Measurements from ENCODE around the gene BANK1. TPM values are rescaled to one million over a fixed set of nuclear protein-coding genes. Genes with fewer than 3 reads are reported as not detected.

The BANK1 gene
- total RNA-seq, 1 experiment from 2014 or later: 1.1 TPM

GRCh38 chr4:101972791-101973190 is 182.3 kb downstream of the BANK1 start:
- Histone ChIP-seq H2BK120ac (ENCODE audit: low read depth, low read length, poor library complexity, severe bottlenecking) (no peak overlapping the region), H4K8ac (replicated peaks; ENCODE audit: insufficient read length, low read depth, low read length) (no peak overlapping the region), H2BK5ac (ENCODE audit: insufficient read length, low read length) (no peak overlapping the region), H3K27me3 (ENCODE audit: insufficient read depth, low read length) (no peaks in the 10 kb centered on the region), H4K20me1 (ENCODE audit: control insufficient read depth, insufficient read depth, insufficient read length) (no peaks in the 10 kb centered on the region), H3K27ac (ENCODE audit: insufficient read length, low read depth, low read length) (no peak overlapping the region), H3K9ac (ENCODE audit: extremely low read depth, insufficient read length, low read length) (no peak overlapping the region), H2BK15ac (ENCODE audit: low read depth, low read length) (no peak overlapping the region), H3K9me3 (ENCODE audit: control insufficient read depth, low read depth, low read length) (no peaks in the 10 kb centered on the region), H3K4ac (ENCODE audit: low read depth, low read length) (no peak overlapping the region), H3K18ac (ENCODE audit: insufficient read length, low read depth, low read length) (no peak overlapping the region), H3K56ac (ENCODE audit: insufficient read length, low read depth, low read length) (no peak overlapping the region), H3K14ac (ENCODE audit: insufficient read depth, low read length) (no peak overlapping the region), H3T11ph (ENCODE audit: low read length) (no peak overlapping the region), H3K79me1 (ENCODE audit: insufficient read depth, low read depth, low read length, poor library complexity, severe bottlenecking) (no peaks in the 10 kb centered on the region), H3K79me2 (ENCODE audit: insufficient read depth, low read length) (no peaks in the 10 kb centered on the region), H3K23ac (ENCODE audit: insufficient read length, low read depth, low read length) (no peak overlapping the region), H3K4me2 (ENCODE audit: insufficient read depth, insufficient read length, low read length) (no peak overlapping the region), H3K23me2 (ENCODE audit: insufficient read length, low read depth, low read length, poor library complexity, severe bottlenecking) (no peaks in the 10 kb centered on the region), H4K5ac (ENCODE audit: insufficient read length, low read depth, low read length) (no peak overlapping the region), H2BK20ac (ENCODE audit: low read depth, low read length, poor library complexity, severe bottlenecking) (no peak overlapping the region), H2BK12ac (ENCODE audit: insufficient read length, low read depth, low read length) (no peak overlapping the region), H4K91ac (ENCODE audit: insufficient read length, low read depth, low read length) (no peak overlapping the region), H2AK5ac (ENCODE audit: insufficient read length, low read length) (no peak overlapping the region), H3K4me1 (ENCODE audit: insufficient read depth, low read length) (no peaks in the 10 kb centered on the region), H2AFZ (ENCODE audit: low read length) (no peak overlapping the region)
- Mint-ChIP-seq H3K27ac (no peak overlapping the region), H3K4me1 (peaks cover 8 to 10% of the 10 kb centered on the region in 2 experiments; a peak in 3 of 4 replicates), H3K9me3 (no peaks in the 10 kb centered on the region), H3K36me3 (ENCODE audit: insufficient read depth in 1 of 3, low read depth in 3 of 3) (no peaks in the 10 kb centered on the region), H3K4me3 (no peak overlapping the region), H3K27me3 (ENCODE audit: low read depth) (no peaks in the 10 kb centered on the region)
- TF ChIP-seq CTCF (conservative IDR thresholded peaks at IDR 0.05): no peak
- DNase-seq: no peak
- WGBS (ENCODE audit: extremely low coverage, insufficient read length, low lambda C conversion rate): no CpG with 5 or more reads among the region's 2 CpGs

Measured in H9 (cell line).